ENCODE measurements around the gene CTBP1.
"Not testable (repeated sequence)": the region's sequence is repeated elsewhere in the genome, so short reads cannot be mapped to it uniquely, and the experiment has no call there.

CTBP1 gene

GRCh38 chr4:1237261-1237660 is 11.7 kb downstream of the CTBP1 start:
- not testable (repeated sequence) for DNase-seq

GRCh38 chr4:1236836-1237235 is 12.1 kb downstream of the CTBP1 start:
- DNase-seq: not testable (repeated sequence)

GRCh38 chr4:1236103-1236641 is 12.8 kb downstream of the CTBP1 start:
- DNase-seq: no peak

- no peak for DNase-seq
These were observed 13.4 kb downstream of the CTBP1 start for GRCh38 chr4:1235381-1236102.

- no peak for DNase-seq
These were observed 14.1 kb downstream of the CTBP1 start for GRCh38 chr4:1234811-1235292.

- no peak for DNase-seq
These were observed 14.6 kb downstream of the CTBP1 start for GRCh38 chr4:1234309-1234695.

GRCh38 chr4:1233641-1234308 is 15.2 kb downstream of the CTBP1 start:
- no peak for DNase-seq

- DNase-seq: peak; percentile 38
These were observed 16.0 kb downstream of the CTBP1 start for GRCh38 chr4:1232661-1233621.

- DNase-seq: no peak
These were observed 17.1 kb downstream of the CTBP1 start for GRCh38 chr4:1231637-1232360.

GRCh38 chr4:1230971-1231636 is 17.8 kb downstream of the CTBP1 start:
- DNase-seq: no peak

GRCh38 chr4:1230316-1230715 is 18.6 kb downstream of the CTBP1 start:
- DNase-seq: no peak

GRCh38 chr4:1229117-1229849 is 19.6 kb downstream of the CTBP1 start:
- no peak for DNase-seq

- DNase-seq: no peak
These were observed 21.1 kb downstream of the CTBP1 start for GRCh38 chr4:1227816-1228215.

- no peak for DNase-seq
These were observed 22.3 kb downstream of the CTBP1 start for GRCh38 chr4:1226598-1226997.

GRCh38 chr4:1226144-1226481 is 22.8 kb downstream of the CTBP1 start:
- no peak for DNase-seq

GRCh38 chr4:1225272-1226143 is 23.4 kb downstream of the CTBP1 start:
- DNase-seq: no peak

- no peak for DNase-seq
These were observed 24.8 kb downstream of the CTBP1 start for GRCh38 chr4:1223841-1224809.

- DNase-seq: no peak
These were observed 25.8 kb downstream of the CTBP1 start for GRCh38 chr4:1222938-1223690.

Data from retina (tissue), 1 donor.